Stimulated activated CD8-positive, alpha-beta memory T cell treated with anti-CD3 and anti-CD28 coated beads, Interleukin-2, amount 100 ng/mL, for 48 hours (primary cell): ENCODE results near the gene RBP4.

ENCODE experiments used
- DNase-seq, 2 donors: peaks; one replicate each; pipeline ENCODE4 v3.0.0-alpha.2; 2020; ENCODE audit warnings: low read depth in 2 of 2

Gene RBP4

DNA sequence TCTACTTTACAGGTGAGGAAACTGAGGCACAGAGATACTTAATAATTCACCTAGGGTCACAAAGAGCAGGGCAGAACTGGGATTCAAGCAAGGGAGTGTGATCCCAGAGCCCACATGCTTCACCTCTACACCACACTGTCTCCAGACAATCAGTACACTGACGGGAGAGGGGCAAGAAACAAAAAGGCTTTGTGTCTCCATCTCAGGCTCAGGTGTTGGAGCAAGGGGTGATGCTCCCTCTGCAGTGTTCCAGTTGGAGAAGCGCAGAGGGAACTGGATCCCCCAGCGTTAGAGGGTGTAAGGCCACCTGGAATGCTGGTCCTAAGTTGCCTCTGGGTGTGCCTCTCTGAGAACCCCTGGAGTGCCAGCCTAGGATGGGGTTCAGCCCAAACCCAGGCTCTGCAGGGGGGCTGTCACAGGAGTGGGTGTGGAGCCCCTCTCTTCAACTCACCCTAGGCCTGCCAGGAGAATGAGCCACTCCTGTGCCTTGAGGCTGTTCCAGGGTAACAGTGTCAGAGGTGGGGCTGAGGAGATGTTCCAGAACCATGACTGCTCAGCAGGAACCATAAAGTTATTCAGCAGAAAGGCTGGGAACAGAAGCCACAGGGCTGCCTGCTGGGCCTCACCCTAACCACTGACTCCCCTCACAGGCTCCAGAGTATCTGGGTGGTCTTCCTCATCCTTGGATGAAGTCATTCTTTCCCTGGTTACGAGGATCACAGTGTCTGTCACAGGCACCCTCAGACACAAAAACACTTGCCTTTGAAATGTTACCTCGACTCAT lies 5.5 kb downstream of the RBP4 start:
- no peak for DNase-seq

DNA sequence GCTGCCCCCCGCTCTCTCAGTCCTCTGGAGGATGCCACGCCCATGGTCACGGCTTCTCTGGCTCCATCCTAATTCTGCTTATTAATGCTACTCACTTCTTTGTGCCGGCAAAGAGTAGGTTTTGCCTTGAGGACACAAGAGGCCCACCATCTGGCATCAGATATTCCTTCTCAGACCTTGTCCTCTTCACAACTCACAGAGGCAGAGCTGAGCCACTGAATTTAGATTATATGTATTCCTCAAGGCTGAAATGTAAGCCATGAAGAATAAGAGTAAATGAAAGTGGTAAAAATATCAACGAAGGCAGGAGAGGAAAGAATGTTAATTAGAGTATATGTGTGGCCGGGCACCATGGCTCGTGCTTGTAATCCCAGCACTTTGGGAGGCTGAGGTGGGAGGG lies 6.5 kb downstream of the RBP4 start:
- DNase-seq: no peak

GRCh38 chr10:93593749-93594148 lies 7.3 kb downstream of the RBP4 start:
- DNase-seq: no peak

- DNase-seq: no peak
These were observed 7.8 kb downstream of the RBP4 start for GRCh38 chr10:93593254-93593653.

DNA sequence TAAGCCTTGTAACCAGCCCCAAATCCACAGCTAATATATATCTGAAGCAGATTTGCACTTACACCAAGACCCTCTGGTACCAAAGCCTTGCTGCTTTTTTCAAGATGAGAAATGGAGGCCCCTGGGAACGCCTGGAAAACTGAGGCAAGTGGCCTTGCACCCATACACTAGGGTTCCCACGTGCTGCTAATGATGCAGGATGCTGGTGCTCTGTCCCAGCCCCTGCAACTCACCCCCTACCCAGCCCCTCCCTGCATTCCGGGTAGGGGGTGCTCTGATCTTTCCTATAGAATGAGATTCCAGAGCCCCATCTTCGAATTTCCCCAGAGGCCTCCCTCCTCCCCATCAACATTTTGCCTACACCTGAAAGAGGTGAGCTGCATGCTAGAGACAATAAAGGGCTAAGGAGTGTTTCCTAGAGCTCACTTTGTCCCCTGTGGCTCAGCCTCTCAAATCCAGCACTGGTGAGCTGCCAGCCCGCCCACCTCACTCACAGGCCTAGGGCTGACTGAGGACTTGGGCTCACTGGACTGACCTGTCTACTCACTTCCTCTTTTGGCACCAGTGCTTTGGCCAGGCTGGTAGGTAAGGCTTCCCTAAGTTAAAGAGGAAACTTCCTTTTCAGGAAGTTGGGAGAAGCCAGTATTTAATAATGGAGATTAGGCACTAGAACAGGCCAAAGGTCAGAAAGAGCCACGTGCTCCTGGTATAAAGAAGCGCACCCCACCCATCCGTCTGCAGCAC lies 9.8 kb downstream of the RBP4 start:
- no peak for DNase-seq

DNA sequence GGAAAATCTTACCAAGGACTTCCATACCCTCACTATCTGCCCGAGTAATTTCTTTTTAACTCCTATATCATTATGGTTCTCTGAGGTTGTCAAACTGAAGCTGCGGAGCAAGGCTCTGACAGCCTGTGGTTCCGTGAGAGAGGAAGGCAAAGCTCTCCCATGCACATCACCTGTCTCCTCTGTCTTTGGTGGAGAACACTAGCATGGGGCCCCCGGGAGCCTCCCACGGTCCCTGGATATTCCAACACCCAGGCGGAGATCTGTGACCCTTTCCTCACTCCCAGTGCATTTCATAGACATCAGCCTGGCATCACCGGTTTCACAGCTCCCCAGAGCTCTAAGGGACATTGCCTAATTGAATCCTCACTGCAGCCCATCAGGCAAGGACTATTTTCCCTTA lies 10.4 kb downstream of the RBP4 start:
- no peak for DNase-seq

DNA sequence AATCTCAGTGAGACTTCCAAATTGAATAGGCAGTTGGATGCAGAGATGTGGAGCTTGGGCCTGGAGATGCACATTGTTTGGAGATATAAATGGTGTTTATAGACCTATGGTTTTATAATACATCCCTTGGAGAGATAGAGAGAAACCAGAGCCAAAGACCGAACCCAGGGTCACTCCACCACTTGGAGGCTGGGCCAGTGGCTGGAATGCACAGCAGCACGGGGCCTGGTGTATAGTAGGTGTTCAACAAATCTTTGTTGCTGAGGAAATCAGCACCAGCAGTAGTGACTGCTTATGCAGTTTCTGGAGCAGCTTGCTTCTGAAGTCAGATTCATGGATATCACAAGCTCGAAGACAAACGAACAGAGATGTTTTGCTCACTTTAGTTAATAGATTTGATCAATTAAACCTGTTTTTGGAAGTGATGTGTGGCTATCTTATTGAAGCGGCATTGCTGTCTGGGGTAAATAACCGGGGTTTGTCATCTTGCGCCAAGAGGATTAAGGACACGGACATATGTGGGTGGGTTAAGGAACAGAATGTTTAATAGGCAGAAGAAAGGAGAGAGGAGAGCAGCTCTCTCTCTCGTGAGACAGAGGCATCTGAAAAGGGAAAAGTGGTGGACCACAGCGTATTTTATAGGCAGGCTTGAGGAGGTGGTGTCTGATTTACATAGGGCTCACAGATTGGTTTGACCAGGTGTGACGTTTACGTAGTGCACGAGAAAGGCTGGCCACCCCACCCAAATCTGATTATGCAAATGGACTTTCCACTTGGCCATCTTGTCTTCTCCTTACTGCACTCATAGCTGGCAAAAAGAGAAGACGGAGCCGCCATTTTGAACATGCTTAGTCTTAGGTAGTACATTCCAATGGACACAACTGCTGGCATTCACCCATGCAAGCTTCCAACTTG lies 11.1 kb downstream of the RBP4 start:
- DNase-seq: no peak

DNA sequence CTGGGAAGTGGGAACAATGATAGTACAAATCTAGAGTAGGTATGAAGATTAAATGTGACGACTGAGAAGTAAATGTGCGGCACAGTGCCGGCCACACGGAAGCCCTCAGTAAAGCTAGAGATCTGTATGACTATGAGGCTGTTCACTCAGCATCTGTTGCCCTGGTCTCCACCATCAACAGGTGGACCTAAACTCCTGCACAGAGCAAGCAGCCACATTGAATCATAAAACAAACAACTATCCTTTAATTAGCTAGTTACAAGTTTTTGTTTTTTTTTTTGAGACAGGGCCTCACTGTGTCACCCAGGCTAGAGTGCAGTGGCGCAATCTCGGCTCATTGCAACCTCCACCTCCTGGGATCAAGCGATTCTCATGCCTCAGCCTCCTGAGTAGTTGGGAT lies 16.6 kb downstream of the RBP4 start:
- DNase-seq: no peak

DNA sequence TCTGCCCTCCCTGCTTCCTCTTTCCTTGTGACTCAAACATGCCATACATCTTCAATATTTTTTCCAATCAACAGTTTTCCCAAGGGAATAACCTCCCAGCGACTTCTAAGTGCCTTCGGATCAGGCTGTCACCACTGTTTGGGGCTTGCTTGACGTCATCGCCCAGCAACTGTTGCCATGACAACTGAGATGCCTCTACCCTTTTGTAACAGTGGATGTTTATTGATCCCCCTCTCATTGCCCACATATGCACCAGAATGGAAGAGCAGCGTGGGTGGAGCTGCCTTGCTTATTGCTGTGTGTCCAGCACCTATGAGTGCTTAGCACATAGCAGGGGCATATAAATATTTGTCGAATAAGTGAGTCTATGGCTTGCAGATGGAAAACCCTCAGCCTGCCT lies 20.2 kb downstream of the RBP4 start:
- DNase-seq: no peak

DNA sequence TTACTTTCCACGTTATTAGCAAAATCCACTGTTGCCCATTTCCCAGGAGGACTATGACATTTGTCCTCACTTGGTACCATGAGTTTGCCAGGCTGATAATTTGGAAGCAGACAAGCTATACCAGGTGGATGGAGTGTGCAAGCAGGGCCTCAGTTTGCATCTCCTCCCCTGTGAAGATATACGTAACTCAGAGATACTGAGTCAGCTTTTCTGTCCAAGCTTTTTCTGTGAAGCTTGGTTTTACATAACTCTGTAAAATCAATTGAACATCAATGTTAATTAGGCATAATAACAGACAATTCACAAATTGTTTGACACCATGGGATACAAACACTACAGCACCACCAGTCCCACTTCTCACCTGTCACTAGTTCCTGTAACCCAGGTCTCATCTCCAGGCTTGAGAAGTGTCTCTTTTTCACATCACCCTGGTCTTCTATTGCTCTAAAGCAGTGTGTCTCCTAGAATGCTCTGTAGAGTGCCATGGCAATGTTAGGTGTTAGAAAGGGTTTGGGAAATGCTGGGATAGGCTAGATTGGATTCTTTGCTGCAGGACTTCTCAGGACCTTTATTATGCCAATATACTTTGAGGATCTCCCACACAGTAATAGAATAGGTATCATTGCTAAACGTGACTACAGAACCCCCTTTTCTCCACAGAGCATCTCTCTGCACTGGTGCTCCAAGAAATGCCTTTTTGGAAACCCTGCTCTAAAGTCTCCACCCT lies 20.9 kb downstream of the RBP4 start:
- no peak for DNase-seq

GRCh38 chr10:93579089-93579488 lies 21.9 kb downstream of the RBP4 start:
- DNase-seq: no peak

DNA sequence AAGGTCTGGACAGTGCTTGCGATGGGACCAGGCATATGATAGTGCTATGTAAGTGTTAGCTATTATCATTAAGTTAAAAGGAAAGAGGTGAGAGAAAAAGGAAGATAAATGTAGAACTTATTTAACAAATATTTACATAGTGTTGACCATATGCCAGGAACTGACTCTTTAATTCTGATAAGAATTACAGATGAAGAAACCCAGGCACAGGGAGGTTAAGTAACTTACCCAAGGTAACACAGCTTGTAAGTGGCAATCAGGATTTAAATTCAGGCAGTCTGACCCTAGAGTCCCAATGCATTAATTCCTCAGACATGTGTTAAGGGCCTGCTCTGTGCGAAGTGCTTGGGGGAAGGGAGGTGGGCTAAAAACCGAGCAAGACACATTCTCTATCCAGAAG lies 23.5 kb downstream of the RBP4 start:
- no peak for DNase-seq

DNA sequence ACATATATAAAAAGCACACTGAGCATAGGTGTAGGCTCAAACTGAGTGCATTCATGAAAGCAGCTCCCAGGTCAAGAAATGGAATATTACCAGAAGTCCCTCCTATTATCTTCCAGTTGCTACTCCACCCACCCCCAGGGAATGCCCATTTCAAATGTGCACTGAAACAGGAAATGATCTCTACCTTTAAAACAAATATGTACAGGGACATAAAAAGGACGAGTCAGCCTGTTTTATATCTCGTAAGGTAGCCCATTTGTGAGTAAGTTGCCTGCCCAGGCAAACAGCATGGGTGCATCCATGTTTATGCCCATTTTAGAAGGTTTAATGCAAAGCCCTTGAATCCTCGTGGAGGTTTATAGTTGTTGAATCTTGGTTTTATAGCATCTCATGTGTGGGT lies 24.1 kb downstream of the RBP4 start:
- DNase-seq: no peak

- no peak for DNase-seq
These were observed 27.1 kb downstream of the RBP4 start for GRCh38 chr10:93573924-93574323.

- no peak for DNase-seq
These were observed 27.8 kb downstream of the RBP4 start for GRCh38 chr10:93573051-93573909.

DNA sequence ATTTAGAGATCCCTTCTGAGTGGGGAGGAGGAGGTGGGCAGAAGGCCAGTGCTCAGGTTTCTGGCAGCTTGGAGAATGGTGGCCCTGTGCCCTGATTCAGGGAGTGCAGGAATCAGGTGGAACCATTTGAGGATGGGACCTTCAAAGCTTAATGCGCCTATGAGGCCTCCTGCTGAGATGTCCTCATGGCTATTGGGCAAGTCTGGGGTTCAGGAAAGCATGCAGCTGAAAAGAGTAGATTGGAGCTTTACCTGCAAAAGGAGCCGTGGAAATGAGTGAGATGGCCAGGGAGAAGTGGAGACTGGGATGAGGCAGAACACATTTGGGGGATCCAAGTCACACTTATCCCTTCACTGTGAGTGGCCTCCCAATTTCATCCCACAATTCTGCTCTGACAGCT lies 28.4 kb downstream of the RBP4 start:
- no peak for DNase-seq

DNA sequence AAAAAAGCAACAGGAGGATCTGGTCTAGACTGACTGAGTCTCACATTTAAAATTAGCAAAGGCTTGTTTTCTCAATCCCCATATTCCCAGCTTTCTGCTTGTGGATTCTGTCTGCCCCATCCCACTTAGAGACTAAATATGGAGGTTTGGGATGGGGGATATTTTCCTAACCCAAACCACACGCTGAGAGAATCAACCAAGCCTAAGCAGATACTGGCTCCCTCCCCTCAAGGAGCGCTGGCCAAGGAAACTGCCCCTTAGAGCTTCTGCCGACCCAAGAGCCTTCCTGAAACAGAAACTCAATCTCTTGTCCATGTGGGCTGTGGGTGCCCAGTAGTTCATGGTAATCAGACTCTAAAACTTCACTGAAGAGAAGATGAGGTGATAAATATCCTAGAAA lies 30.7 kb downstream of the RBP4 start:
- DNase-seq: no peak

GRCh38 chr10:93568105-93568390 lies 33.0 kb downstream of the RBP4 start:
- DNase-seq: no peak

- no peak for DNase-seq
These were observed 33.5 kb downstream of the RBP4 start for GRCh38 chr10:93567277-93568104.
